CD1c-positive myeloid dendritic cell (primary cell): Measurements from ENCODE around the gene EMX2.
A peak's percentile ranks its signal among the peaks of the same experiment; 100 is the strongest.
"Not testable (repeated sequence)": the region's sequence is repeated elsewhere in the genome, so short reads cannot be mapped to it uniquely, and the experiment has no call there.

Source experiments
- DNase-seq: peaks from one replicate; pipeline ENCODE4 v3.0.0-alpha.2; 2016; ENCODE audit errors: extremely low spot score

The EMX2 gene

GRCh38 chr10:117542706-117543224 is at the start of gene EMX2:
TSS of gene EMX2 (plus strand) at chr10:117542746. CDS start at chr10:117543268, 522 bp downstream.
- no peak for DNase-seq

- no peak for DNase-seq
Observed at GRCh38 chr10:117496031-117496430, 46.5 kb upstream of the EMX2 start.

- peak; percentile 84 for DNase-seq
Observed at GRCh38 chr10:117496616-117497028, 45.9 kb upstream of the EMX2 start.

GRCh38 chr10:117497736-117498135 is 44.8 kb upstream of the EMX2 start:
- DNase-seq = no peak

GRCh38 chr10:117499248-117500105 is 43.1 kb upstream of the EMX2 start:
- no peak for DNase-seq

GRCh38 chr10:117500456-117500855 is 42.1 kb upstream of the EMX2 start:
- no peak for DNase-seq

- DNase-seq = no peak
Observed at GRCh38 chr10:117501460-117502035, 41.0 kb upstream of the EMX2 start.

- DNase-seq = no peak
Observed at GRCh38 chr10:117502421-117503243, 39.9 kb upstream of the EMX2 start.

GRCh38 chr10:117503244-117504205 is 39.0 kb upstream of the EMX2 start:
- no peak for DNase-seq

GRCh38 chr10:117504562-117504961 is 38.0 kb upstream of the EMX2 start:
- DNase-seq = no peak

- not testable (repeated sequence) for DNase-seq
Observed at GRCh38 chr10:117507081-117507480, 35.5 kb upstream of the EMX2 start.

GRCh38 chr10:117509573-117509972 is 33.0 kb upstream of the EMX2 start:
- DNase-seq = no peak

GRCh38 chr10:117511601-117512390 is 30.8 kb upstream of the EMX2 start:
- no peak for DNase-seq

- no peak for DNase-seq
Observed at GRCh38 chr10:117514971-117515370, 27.6 kb upstream of the EMX2 start.

- no peak for DNase-seq
Observed at GRCh38 chr10:117516681-117517080, 25.9 kb upstream of the EMX2 start.

- no peak for DNase-seq
Observed at GRCh38 chr10:117518246-117518645, 24.3 kb upstream of the EMX2 start.

GRCh38 chr10:117519286-117519685 is 23.3 kb upstream of the EMX2 start:
- DNase-seq = no peak

- no peak for DNase-seq
Observed at GRCh38 chr10:117519879-117520278, 22.7 kb upstream of the EMX2 start.

- no peak for DNase-seq
Observed at GRCh38 chr10:117530791-117531190, 11.8 kb upstream of the EMX2 start.

GRCh38 chr10:117531371-117532002 is 11.1 kb upstream of the EMX2 start:
- no peak for DNase-seq
